Pulmonary artery endothelial cell (primary cell): ENCODE measurements around the gene CLCN2. TPM values are rescaled to one million over a fixed set of nuclear protein-coding genes. Genes with fewer than 3 reads are reported as not detected.
A peak's percentile ranks its signal among the peaks of the same experiment; 100 is the strongest.

Source experiments
- DNase-seq: peaks from one replicate; pipeline ENCODE4 v3.0.0-alpha.2; 2011; ENCODE audit warnings: low read depth, low spot score
- total RNA-seq: library from RNA; depleted of rRNA; stranded (reverse); fragments of >200 nt; gene quantifications from 2 replicates; pipeline ENCODE4 v1.2.3, GENCODE V29; 2014

CLCN2 gene
- total RNA-seq, 1 donor from 2014 or later: 2.2 TPM

DNA sequence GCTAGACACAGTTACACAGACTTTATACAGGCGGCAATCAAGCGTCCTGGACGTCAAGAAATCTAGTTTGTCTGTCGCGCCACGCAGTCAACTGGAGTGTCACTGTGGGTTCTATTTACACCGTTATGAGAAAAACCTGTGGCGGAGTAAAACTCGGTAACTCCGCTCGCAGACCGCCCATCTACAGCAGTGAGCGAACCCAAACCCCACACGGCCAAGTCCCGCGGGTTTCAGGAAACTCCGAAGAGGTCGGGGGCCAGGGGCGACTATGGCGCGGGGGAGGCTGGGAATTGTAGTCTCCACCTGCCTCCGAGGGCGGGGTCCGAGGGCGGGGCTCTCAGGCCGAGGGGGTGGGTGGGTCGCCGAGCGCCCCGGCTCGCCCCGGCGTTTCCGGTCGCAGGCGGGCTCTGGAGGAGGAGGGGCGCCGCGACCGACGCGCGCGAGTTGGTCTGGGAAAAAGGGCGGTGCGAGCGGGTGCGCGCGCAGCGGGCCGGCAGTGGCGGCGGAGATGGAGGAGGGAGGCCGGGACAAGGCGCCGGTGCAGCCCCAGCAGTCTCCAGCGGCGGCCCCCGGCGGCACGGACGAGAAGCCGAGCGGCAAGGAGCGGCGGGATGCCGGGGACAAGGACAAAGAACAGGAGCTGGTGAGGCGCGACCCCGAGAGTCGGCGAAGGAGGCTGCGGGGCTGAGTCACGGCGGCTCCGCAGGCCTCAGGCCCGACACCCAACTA lies 62.5 kb downstream of the CLCN2 start, which contains the start of gene PSMD2:
Gene PSMD2, plus strand, starts transcription at position 483 of the 729 bp plus-strand sequence. Its CDS starts 26 bp downstream, at position 509.
- peak; percentile 81 for DNase-seq

DNA sequence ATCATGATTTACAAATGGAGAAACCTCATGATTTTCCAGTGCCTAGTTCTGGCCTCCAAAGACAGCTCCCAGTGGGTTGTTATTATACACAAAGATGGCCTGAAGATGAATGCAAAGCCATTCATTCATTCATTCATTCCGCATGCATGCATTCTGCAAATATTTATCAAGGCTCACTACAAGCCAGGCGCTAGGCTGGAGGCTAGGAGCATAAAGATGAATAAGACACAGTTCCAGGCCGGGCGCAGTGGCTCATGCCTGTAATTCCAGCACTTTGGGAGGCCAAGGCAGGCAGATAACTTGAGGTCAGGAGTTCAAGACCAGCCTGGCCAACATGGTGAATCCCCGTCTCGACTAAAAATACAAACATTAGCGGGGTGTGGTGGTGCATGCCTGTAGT lies 64.8 kb downstream of the CLCN2 start:
- no peak for DNase-seq

Other genes starting within 250 kb of the CLCN2 start
- gene EIF2B5, start 226.2 kb downstream of the CLCN2 start, total RNA-seq: 41.0 and 53.0 TPM in 2 replicates
- 21.2 and 30.0 TPM in 2 replicates for gene DVL3, start 206.2 kb downstream of the CLCN2 start, total RNA-seq
- 413 and 506 TPM in 2 replicates for gene AP2M1, start 186.8 kb downstream of the CLCN2 start, total RNA-seq
- gene ABCF3, start 175.4 kb downstream of the CLCN2 start, total RNA-seq: 52.1 and 69.1 TPM in 2 replicates
- not detected in 2 replicates for gene VWA5B2, start 132.0 kb downstream of the CLCN2 start, total RNA-seq
- gene ALG3, start 112.6 kb downstream of the CLCN2 start, total RNA-seq: 23.6 and 25.7 TPM in 2 replicates
- 4.3 and 4.7 TPM in 2 replicates for gene EEF1AKMT4, start 111.9 kb downstream of the CLCN2 start, total RNA-seq
- 0.07 TPM in 1 of 2 replicates, not detected in the other for gene CAMK2N2, start 100.1 kb downstream of the CLCN2 start, total RNA-seq
- gene ECE2, start 85.6 kb downstream of the CLCN2 start, total RNA-seq: not detected in 2 replicates
- 780 and 805 TPM in 2 replicates for gene PSMD2, start 62.4 kb downstream of the CLCN2 start, total RNA-seq
- 340 and 432 TPM in 2 replicates for gene EIF4G1, start 47.0 kb downstream of the CLCN2 start, total RNA-seq
- 40.4 and 44.6 TPM in 2 replicates for gene FAM131A, start 24.0 kb downstream of the CLCN2 start, total RNA-seq
- gene POLR2H, start 105 bp upstream of the CLCN2 start, total RNA-seq: 106 and 115 TPM in 2 replicates
- 0.07 TPM in 1 of 2 replicates, not detected in the other for gene THPO, start 16.6 kb upstream of the CLCN2 start, total RNA-seq
- gene CHRD, start 18.4 kb upstream of the CLCN2 start, total RNA-seq: 0.11 and 0.20 TPM in 2 replicates
- not detected in 2 replicates for gene EPHB3, start 200.2 kb upstream of the CLCN2 start, total RNA-seq